H1 (cell line): ENCODE results near the gene SECTM1. TPM values are rescaled to one million over a fixed set of nuclear protein-coding genes. Genes with fewer than 3 reads are reported as not detected.

ENCODE experiments used
- CTCF ChIA-PET: fragments of 300-600 bp; sonication (Branson Sonifier 250); formaldehyde crosslinking; loops from one replicate; lab custom pipeline; 2021; ENCODE audit not compliant: partially characterized antibody; lab: Charles Lee
- POLR2A ChIA-PET: fragments of 300-600 bp; sonication (Branson Sonifier 250); formaldehyde crosslinking; loops from one replicate; lab custom pipeline; 2021; ENCODE audit warnings: inconsistent platforms; ENCODE audit not compliant: partially characterized antibody; lab: Charles Lee
- DNase-seq, 2 experiments: peaks; one replicate each; pipeline versions ENCODE4 v3.0.0 to v3.0.0-alpha.2; 2010 to 2022; ENCODE audit warnings: low spot score in 2 of 2, low read depth in 1 of 2, mixed read lengths in 1 of 2
- FAIRE-seq: peaks from 2 replicates; lab custom pipeline; 2011; peaks lifted over from hg19 to GRCh38; lab: Jason Lieb, UNC
- H2AFZ ChIP-seq: 2 replicates; pipeline ENCODE4 v1.8.1; 2012; ENCODE audit warnings: low read length, inconsistent platforms
- H2AK5ac ChIP-seq: 2 replicates; pipeline ENCODE4 v1.6.1; 2013; ENCODE audit warnings: low read depth, low read length
- H2BK120ac ChIP-seq: replicated peaks from 2 replicates; pipeline ENCODE3; 2013; ENCODE audit warnings: low read depth, low read length, inconsistent platforms
- H2BK12ac ChIP-seq: 2 replicates; pipeline ENCODE4 v1.6.1; 2013; ENCODE audit warnings: low read depth, low read length
- H2BK15ac ChIP-seq: 2 replicates; pipeline ENCODE4 v1.6.1; 2013; ENCODE audit warnings: low read length
- H2BK20ac ChIP-seq: 2 replicates; pipeline ENCODE4 v1.6.1; 2013; ENCODE audit warnings: low read length
- H2BK5ac ChIP-seq: 2 replicates; pipeline ENCODE4 v1.6.1; 2013; ENCODE audit warnings: low read depth, low read length
- H3K14ac ChIP-seq: 2 replicates; pipeline ENCODE4 v1.6.1; 2013; ENCODE audit warnings: inconsistent platforms; ENCODE audit not compliant: insufficient read length
- H3K18ac ChIP-seq: 2 replicates; pipeline ENCODE4 v1.6.1; 2013; ENCODE audit warnings: low read length; ENCODE audit errors: extremely low read depth
- H3K23ac ChIP-seq: 2 replicates; pipeline ENCODE4 v1.6.1; 2013; ENCODE audit warnings: inconsistent platforms; ENCODE audit not compliant: insufficient read length
- H3K23me2 ChIP-seq: 2 replicates; pipeline ENCODE4 v1.6.1; 2013; ENCODE audit warnings: low read depth, low read length
- H3K27ac ChIP-seq: 2 replicates; pipeline ENCODE4 v1.6.1; 2011; ENCODE audit warnings: low read depth, low read length, inconsistent platforms
- H3K27me3 ChIP-seq, 4 experiments: replicated peaks in 1 of 4; 1 replicate in 1 of 4; 2 replicates in 3 of 4; pipeline versions ENCODE4 v1.6.1 to v1.8.1; 2011 to 2013; ENCODE audit warnings: low read length in 3 of 4, mild to moderate bottlenecking in 3 of 4, inconsistent platforms in 2 of 4, mixed read lengths in 2 of 4, moderate library complexity in 1 of 4; ENCODE audit not compliant: control insufficient read depth in 3 of 4, insufficient read depth in 3 of 4; ENCODE audit errors: extremely low read depth in 1 of 4
- H3K36me3 ChIP-seq, 4 experiments: 2 replicates each; pipeline versions ENCODE4 v1.6.1 to v1.8.1; 2011 to 2013; ENCODE audit warnings: mild to moderate bottlenecking in 4 of 4, low read length in 3 of 4, moderate library complexity in 2 of 4, control low read depth in 1 of 4, inconsistent platforms in 1 of 4; ENCODE audit not compliant: insufficient read depth in 4 of 4, control insufficient read depth in 2 of 4
- H3K4ac ChIP-seq: replicated peaks from 2 replicates; pipeline ENCODE3; 2013; ENCODE audit warnings: low read length, low read depth, mixed read lengths, inconsistent platforms; ENCODE audit not compliant: insufficient read length
- H3K4me1 ChIP-seq, 4 experiments: replicated peaks in 1 of 4; 1 replicate in 1 of 4; 2 replicates in 3 of 4; pipeline versions ENCODE4 v1.6.1 to v1.8.1; 2011 to 2013; ENCODE audit warnings: low read length in 3 of 4, inconsistent platforms in 2 of 4, mixed read lengths in 1 of 4; ENCODE audit not compliant: insufficient read depth in 4 of 4, control insufficient read depth in 3 of 4
- H3K4me2 ChIP-seq, 2 experiments: 2 replicates each; pipeline versions ENCODE4 v1.6.1 to v1.8.1; 2011 to 2013; ENCODE audit warnings: low read depth in 2 of 2, low read length in 2 of 2, control low read depth in 1 of 2, inconsistent platforms in 1 of 2, mild to moderate bottlenecking in 1 of 2; ENCODE audit not compliant: insufficient read depth in 1 of 2
- H3K4me3 ChIP-seq, 4 experiments: fragments of 200-600, 300-600 bp in 1 of 4; sonication (generic), shearing (Covaris generic), sonication (Bioruptor Twin) in 1 of 4; 2 replicates each; pipeline versions ENCODE4 v1.5.1 to v1.8.1; 2011 to 2016; ENCODE audit warnings: low read length in 4 of 4, low read depth in 3 of 4, control low read depth in 2 of 4, inconsistent platforms in 2 of 4, mild to moderate bottlenecking in 2 of 4, mixed read lengths in 1 of 4, moderate library complexity in 1 of 4; ENCODE audit not compliant: insufficient read depth in 2 of 4; ENCODE audit errors: extremely low read depth in 1 of 4
- H3K56ac ChIP-seq: replicated peaks from 2 replicates; pipeline ENCODE3; 2013; ENCODE audit warnings: low read depth, mild to moderate bottlenecking, mixed read lengths, low read length, inconsistent platforms; ENCODE audit not compliant: insufficient read length
- H3K79me1 ChIP-seq: 2 replicates; pipeline ENCODE4 v1.6.1; 2013; ENCODE audit warnings: low read depth, low read length, control low read depth
- H3K79me2 ChIP-seq, 2 experiments: 2 replicates each; pipeline versions ENCODE4 v1.6.1 to v1.8.1; 2012 to 2013; ENCODE audit warnings: low read length in 2 of 2, mild to moderate bottlenecking in 2 of 2, inconsistent platforms in 1 of 2; ENCODE audit not compliant: insufficient read depth in 2 of 2, control insufficient read depth in 1 of 2
- H3K9ac ChIP-seq, 4 experiments: replicated peaks in 1 of 4; 1 replicate in 1 of 4; 2 replicates in 3 of 4; pipeline versions ENCODE4 v1.6.1 to v1.8.1; 2011 to 2013; ENCODE audit warnings: low read depth in 3 of 4, low read length in 3 of 4, control low read depth in 2 of 4, mild to moderate bottlenecking in 2 of 4, moderate library complexity in 2 of 4, inconsistent platforms in 1 of 4; ENCODE audit errors: extremely low read depth in 1 of 4
- H3K9me3 ChIP-seq, 2 experiments: 2 replicates each; pipeline versions ENCODE4 v1.6.1 to v1.8.1; 2012 to 2013; ENCODE audit warnings: mild to moderate bottlenecking in 2 of 2, moderate library complexity in 2 of 2, control low read depth in 1 of 2, inconsistent platforms in 1 of 2, low read depth in 1 of 2, low read length in 1 of 2, mixed read lengths in 1 of 2; ENCODE audit not compliant: insufficient read depth in 2 of 2
- H4K20me1 ChIP-seq, 2 experiments: replicated peaks in 1 of 2; 2 replicates each; pipeline versions ENCODE3 to v1.8.1; 2011 to 2013; ENCODE audit warnings: inconsistent platforms in 2 of 2, low read length in 2 of 2, mild to moderate bottlenecking in 1 of 2; ENCODE audit not compliant: insufficient read depth in 2 of 2, control insufficient read depth in 1 of 2
- H4K5ac ChIP-seq: 2 replicates; pipeline ENCODE4 v1.6.1; 2013; ENCODE audit warnings: low read length, low read depth, mixed read lengths, inconsistent platforms; ENCODE audit not compliant: insufficient read length
- H4K8ac ChIP-seq: 2 replicates; pipeline ENCODE4 v1.8.0; 2013; ENCODE audit warnings: mild to moderate bottlenecking, moderate library complexity, low read length, inconsistent platforms; ENCODE audit not compliant: insufficient read depth; ENCODE audit errors: extremely low read depth
- H4K91ac ChIP-seq: replicated peaks from 2 replicates; pipeline ENCODE3; 2013; ENCODE audit warnings: low read length, mixed read lengths, inconsistent platforms; ENCODE audit not compliant: insufficient read length
- ASH2L ChIP-seq: fragments of 200-600, 300-600 bp; sonication (generic); IDR thresholded peaks from one replicate; pipeline ENCODE4 v1.7.1; 2017; ENCODE audit warnings: low read length
- BCL11A ChIP-seq, 2 experiments: IDR thresholded peaks; one replicate each; pipeline ENCODE4 v1.6.1; 2011; ENCODE audit warnings: low read depth in 2 of 2, low read length in 2 of 2, mild to moderate bottlenecking in 2 of 2
- BRCA1 ChIP-seq: IDR thresholded peaks from 2 replicates; pipeline ENCODE4 v1.6.1; 2012; ENCODE audit warnings: low read depth, low read length, improper control_type of control experiment
- CHD1 ChIP-seq: IDR thresholded peaks from 2 replicates; pipeline ENCODE4 v1.6.1; 2012; ENCODE audit warnings: low read depth, low read length, improper control_type of control experiment
- NRF1 ChIP-seq: IDR thresholded peaks from 2 replicates; pipeline ENCODE4 v1.6.1; 2011; ENCODE audit warnings: mild to moderate bottlenecking, low read depth, low read length, improper control_type of control experiment
- RFX5 ChIP-seq: IDR thresholded peaks from 2 replicates; pipeline ENCODE4 v1.6.1; 2011; ENCODE audit warnings: low read depth, low read length, improper control_type of control experiment, borderline replicate concordance
- WGBS, 2 experiments: shearing (Covaris generic) in 1 of 2; methylation state at CpG; one replicate each; pipeline versions ENCODE4 v1.1.6 to v1.1.7; 2013 to 2015; ENCODE audit warnings: low lambda C conversion rate in 2 of 2, mixed read lengths in 2 of 2, inconsistent platforms in 1 of 2, low coverage in 1 of 2, missing lambda C conversion rate in 1 of 2; ENCODE audit not compliant: insufficient replicate concordance in 2 of 2, insufficient coverage in 1 of 2, insufficient read length in 1 of 2; ENCODE audit errors: extremely low coverage in 1 of 2, missing lambda C conversion rate in 1 of 2; 5-methylcytosine and 5-hydroxymethylcytosine counted together
- polyA plus RNA-seq, 7 experiments: library from polyadenylated mRNA; depleted of rRNA in 3 of 7; stranded (reverse) in 5 of 7; unstranded in 2 of 7; fragments of >200 nt in 5 of 7; fragments of 200-250 nt in 2 of 7; gene quantifications; 1 replicate in 5 of 7; 2 replicates in 1 of 7; 4 replicates in 1 of 7; pipeline versions ENCODE4 v1.2.1 to v1.2.3, GENCODE V29; 2011 to 2013; ENCODE audit warnings: missing spikeins in 2 of 7, mixed read lengths in 2 of 7
- total RNA-seq: library from RNA; stranded (reverse); fragmentation: NEBNext Ultra II Directional; extraction: Animal tissue kit (Norgen Biotek cat#: 25700); gene quantifications from 2 replicates; pipeline ENCODE4 v1.2.1, GENCODE V29; 2021
- TF ChIP-seq, protein P1 (sequence below): IDR thresholded peaks from 2 replicates; pipeline ENCODE4 v1.6.1; 2012; ENCODE audit warnings: low read length, inconsistent platforms

SECTM1 gene
- total and polyA plus RNA-seq, 2 of the 8 experiments (the other 6 are each of a cell fraction or from before 2014, with no cell fraction given): 0.20 to 0.65 TPM

DNA sequence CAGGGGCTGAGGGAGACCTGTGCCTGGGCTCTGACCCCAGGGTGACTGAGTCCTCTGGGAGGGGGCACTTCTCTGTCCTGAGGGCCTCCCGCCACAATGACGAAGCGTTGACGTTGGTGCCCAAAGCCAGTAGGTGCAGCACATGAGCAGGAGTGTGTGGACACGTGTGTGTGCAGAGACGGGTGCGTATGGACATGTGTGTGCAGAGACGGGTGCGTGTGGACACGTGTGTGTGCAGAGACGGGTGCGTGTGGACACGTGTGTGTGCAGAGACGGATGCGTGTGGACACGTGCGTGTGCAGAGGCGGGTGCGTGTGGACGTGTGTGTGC lies 15.4 kb downstream of the SECTM1 start:
- Histone ChIP-seq H3K9ac (no peak overlapping the region), H3K14ac (no peak overlapping the region), H2BK5ac (peak overlapping the region; percentile 24; the same call in 1 of the 2 replicates), H4K8ac (no peak overlapping the region), H2AFZ (no peak overlapping the region), H3K27me3 (no peaks in the 10 kb centered on the region; a peak in 3 of 7 replicates), H3K18ac (no peak overlapping the region), H2BK120ac (no peak overlapping the region), H3K4me3 (no peak overlapping the region), H3K4me2 (no peak overlapping the region), H3K27ac (no peak overlapping the region), H4K91ac (no peak overlapping the region), H2AK5ac (peak overlapping the region; percentile 53; the same call in 1 of the 2 replicates), H3K23ac (no peak overlapping the region), H3K36me3 (no peaks in the 10 kb centered on the region), H4K20me1 (peaks cover 0 to 11% of the 10 kb centered on the region in 2 experiments), H2BK12ac (peak overlapping the region; percentile 22; the same call in 1 of the 2 replicates), H3K23me2 (peaks cover 5% of the 10 kb centered on the region; the same call in 1 of the 2 replicates), H2BK20ac (no peak overlapping the region), H2BK15ac (no peak overlapping the region), H4K5ac (no peak overlapping the region), H3K79me1 (no peaks in the 10 kb centered on the region), H3K4me1 (peaks cover 0 to 5% (median 4%) of the 10 kb centered on the region in 4 experiments; a peak in 5 of 7 replicates), H3K4ac (no peak overlapping the region), H3K79me2 (no peaks in the 10 kb centered on the region), H3K9me3 (peaks cover 0 to 14% of the 10 kb centered on the region in 2 experiments; a peak in 1 of 4 replicates), H3K56ac (no peak overlapping the region)
- FAIRE-seq (no peak), DNase-seq (no peak)
- ChIA-PET CTCF (interaction anchor here (0.6 to 3.1 kb wide), 5 partner anchors 13 to 537 kb away, joined by 3 to 19 read pairs (median 4); no protein-coding TSS in a partner anchor), POLR2A (interaction anchor here (0.8 to 1.4 kb wide), 4 partner anchors 15 to 82 kb away, joined by 3 to 6 read pairs (median 3); no protein-coding TSS in a partner anchor)
- no peak for TF ChIP-seq ASH2L
- TF ChIP-seq RFX5: no peak
- TF ChIP-seq BCL11A (IDR thresholded peaks at IDR 0.05; ENCODE audit: low read depth in 2 of 2, low read length in 2 of 2): no peak
- TF ChIP-seq BRCA1: no peak
- TF ChIP-seq, protein P1, sequence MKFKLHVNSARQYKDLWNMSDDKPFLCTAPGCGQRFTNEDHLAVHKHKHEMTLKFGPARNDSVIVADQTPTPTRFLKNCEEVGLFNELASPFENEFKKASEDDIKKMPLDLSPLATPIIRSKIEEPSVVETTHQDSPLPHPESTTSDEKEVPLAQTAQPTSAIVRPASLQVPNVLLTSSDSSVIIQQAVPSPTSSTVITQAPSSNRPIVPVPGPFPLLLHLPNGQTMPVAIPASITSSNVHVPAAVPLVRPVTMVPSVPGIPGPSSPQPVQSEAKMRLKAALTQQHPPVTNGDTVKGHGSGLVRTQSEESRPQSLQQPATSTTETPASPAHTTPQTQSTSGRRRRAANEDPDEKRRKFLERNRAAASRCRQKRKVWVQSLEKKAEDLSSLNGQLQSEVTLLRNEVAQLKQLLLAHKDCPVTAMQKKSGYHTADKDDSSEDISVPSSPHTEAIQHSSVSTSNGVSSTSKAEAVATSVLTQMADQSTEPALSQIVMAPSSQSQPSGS: no peak
- TF ChIP-seq CHD1: no peak
- TF ChIP-seq NRF1: no peak
- 96% methylated on average over 19 of the region's 20 CpGs; no CpG with 5 or more reads in 1 of the 2 experiments for WGBS, 2 experiments
